ENCODE measurements around the gene TJAP1. TPM values are rescaled to one million over a fixed set of nuclear protein-coding genes. Genes with fewer than 3 reads are reported as not detected.
"Not testable (repeated sequence)": the region's sequence is repeated elsewhere in the genome, so short reads cannot be mapped to it uniquely, and the experiment has no call there.

TJAP1 gene
- polyA plus RNA-seq, 3 donors, result 16.4 to 23.7 (median 17.2) TPM

DNA sequence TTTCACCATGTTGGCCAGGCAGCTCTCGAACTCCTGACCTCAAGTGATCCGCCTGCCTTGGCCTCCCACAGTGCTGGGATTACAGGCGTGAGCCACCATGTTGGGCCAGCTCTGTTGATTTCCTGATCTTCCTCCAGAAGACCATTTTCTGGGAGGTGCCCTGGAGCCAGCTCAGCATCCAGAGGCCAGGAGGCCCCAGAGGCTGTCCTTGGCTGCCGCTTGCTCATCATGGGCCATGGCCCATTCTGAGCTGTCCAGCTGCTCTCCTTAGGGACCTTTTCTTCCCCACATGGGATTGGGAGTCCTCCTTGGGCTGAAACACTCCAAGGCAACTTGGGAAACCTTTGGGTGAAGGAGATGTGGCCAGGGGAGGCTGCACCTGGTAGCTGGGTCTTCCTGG, 17.4 kb downstream of the TJAP1 start:
- no peak overlapping the region for H3K27ac ChIP-seq (ENCODE audit: low read depth, low read length)
- 90 to 95% (median 93%) methylated on average over 4 of the region's 4 CpGs for WGBS, 3 donors

DNA sequence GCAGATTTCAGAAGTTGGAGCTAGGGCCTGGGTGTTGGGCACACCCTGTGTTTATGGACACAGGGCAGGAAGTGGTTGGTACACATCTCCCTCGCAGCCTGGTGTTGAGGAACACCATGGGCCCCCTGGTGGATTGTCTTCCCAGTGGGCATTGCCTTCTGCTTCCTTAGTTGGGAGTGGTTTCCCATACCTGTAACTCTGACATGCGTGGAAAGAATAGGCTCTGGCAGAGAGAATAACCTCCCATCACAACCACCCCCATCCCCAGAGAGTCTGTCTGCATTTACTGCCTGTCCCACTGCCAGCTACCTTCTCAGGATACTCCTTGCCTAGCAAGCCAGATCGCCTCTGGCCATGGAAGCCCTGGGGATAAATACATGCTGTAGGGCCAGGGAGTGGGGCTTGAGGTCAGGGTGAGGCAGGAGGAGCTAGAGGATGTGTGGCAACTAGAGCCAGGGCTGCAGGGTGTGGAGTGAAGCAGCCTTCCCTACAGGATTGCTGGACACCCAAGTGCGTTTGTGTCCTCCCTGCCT, 18.1 kb downstream of the TJAP1 start:
- WGBS, 3 donors, result 61 to 85% (median 66%) methylated on average over 4 of the region's 4 CpGs
- H3K27ac ChIP-seq (ENCODE audit: low read depth, low read length), result no peak overlapping the region

DNA sequence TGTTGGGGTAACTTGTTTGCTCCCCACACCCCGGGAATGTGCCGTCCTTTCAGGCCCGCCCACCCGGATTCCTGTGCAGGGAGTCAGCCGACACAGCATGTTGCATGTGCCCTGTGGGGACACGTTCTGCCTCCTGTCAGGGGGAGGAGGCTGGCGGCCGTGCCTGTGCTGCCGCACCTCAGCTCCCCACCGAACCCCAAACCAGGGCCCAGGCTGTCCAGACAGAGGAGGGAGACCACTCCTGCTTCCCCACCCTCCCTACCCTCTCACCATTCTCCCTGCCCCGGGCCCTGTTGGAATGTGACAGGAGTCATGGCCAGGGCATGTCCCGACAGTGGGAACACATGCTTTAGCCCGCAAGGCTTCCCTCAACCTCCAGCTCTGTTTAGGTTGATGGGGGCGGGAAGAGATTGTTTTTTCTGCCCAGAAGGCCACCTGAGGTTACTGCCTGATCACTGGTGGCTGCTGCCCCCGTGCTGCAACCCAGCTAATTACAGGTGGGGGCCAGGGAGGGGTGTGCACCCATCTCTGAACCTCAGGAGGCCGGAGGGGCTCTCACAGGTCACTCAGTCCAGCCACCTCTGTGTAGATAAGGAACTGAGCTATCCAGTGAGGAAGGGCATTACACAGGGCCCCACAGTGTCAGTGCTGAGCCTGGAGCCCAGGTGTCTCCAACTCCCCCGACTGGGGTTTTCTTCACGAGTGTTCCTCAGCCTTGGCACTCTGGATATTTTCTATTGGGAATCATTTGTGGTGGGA, 19.2 kb downstream of the TJAP1 start:
- WGBS, 3 donors, result 59 to 68% (median 64%) methylated on average over 14 to 18 of the region's 18 CpGs
- no peak overlapping the region for H3K27ac ChIP-seq (ENCODE audit: low read depth, low read length)

DNA sequence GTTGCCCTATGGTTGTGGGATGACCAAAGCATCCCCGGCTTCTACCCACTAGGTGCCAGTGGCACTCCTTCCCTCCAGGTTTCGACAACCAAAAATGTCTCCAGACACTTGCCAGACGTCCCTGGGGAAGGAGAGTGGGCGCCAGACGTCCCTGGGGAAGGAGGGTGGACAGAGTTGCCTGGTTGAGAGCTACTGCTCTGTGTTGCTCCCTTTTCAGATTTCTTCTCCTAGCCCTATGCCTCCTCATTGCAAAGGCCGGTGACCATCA, 19.7 kb downstream of the TJAP1 start:
- WGBS, 3 donors, result 84 to 94% (median 84%) methylated on average over 6 of the region's 6 CpGs
- H3K27ac ChIP-seq (ENCODE audit: low read depth, low read length), result no peak overlapping the region

DNA sequence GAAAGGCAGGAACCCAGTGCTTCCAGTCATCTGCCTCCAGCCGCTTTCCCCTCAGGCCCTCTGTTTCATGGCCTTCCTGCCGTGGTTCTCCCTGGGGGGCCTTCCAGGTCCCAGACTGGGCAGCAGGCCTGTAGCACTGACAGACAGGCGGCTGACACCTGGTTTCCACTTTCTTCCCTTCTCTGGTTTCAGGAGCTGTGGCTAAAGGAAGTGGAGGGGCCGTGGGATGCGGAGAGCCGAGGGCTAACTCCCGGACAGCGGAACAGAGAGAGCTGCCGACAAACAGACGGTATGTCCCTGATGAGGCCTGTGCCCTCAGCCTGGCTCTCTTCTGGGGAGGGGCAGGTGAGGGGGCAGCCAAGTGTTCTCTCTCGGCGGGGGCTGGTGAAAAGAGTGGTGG, 20.3 kb downstream of the TJAP1 start:
- H3K27ac ChIP-seq (ENCODE audit: low read depth, low read length), result no peak overlapping the region
- WGBS, 3 donors, result 88 to 93% (median 92%) methylated on average over 12 of the region's 12 CpGs

DNA sequence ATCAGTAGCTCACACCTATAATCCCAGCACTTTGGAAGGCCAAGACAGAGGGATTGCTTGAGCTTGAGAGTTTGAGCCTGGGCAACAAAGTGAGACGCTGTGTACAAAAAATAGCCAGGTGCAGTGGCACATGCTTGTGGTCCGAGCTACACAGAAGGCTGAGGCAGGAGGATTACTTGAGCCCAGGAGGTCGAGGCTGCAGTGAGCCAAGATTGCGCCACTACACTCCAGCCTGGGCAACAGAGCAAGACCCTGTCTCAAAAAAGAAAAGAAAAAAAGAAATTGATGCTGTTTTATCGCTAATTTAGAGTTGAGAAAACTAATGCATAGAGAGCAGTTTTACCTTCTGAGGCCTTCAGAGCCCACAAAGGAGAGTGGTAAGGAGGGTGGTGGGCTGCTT, 20.9 kb downstream of the TJAP1 start:
- not testable (repeated sequence) for H3K27ac ChIP-seq (ENCODE audit: low read depth, low read length)
- WGBS, 3 donors, result 94 to 95% (median 94%) methylated on average over 5 of the region's 5 CpGs

DNA sequence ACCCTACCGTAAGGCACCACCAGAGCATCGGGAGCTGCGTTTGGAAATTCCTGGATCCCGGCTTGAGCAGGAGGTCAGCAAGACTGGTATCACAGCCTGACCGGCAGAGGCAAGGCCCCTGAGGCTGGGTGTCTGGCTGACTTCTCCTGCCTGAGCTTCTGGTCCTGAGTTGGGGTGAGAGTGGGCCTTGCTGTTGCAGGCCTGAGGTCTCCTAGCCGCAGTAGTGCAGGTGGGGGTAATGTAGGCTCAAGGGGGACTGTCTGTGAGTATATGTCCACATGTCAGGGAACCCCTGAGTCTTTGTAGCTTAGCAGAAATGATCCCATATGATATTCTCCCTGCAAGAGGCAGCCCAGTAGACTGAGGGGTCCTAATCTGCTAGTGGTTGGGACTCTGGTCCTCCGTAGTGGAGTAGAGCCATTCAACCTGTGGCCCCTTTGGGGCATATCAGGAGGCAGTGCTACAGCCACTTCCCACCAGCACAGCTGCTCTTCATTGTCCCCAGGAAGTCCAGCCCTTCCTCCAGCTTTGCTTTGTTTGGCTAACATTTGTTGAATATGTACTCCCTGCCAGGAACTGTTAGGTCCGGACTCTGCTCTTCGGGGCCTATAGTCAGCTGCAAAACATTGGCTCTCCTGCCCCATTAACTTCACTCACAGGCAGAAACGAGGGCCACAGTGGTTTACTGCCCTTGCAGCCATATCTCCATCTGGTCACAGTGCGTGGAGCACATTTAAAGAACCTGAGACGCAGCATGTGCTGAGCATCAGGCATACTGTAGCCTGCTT, 21.9 kb downstream of the TJAP1 start:
- no peak overlapping the region for H3K27ac ChIP-seq (ENCODE audit: low read depth, low read length)
- 76 to 91% (median 83%) methylated on average over 12 of the region's 12 CpGs for WGBS, 3 donors

DNA sequence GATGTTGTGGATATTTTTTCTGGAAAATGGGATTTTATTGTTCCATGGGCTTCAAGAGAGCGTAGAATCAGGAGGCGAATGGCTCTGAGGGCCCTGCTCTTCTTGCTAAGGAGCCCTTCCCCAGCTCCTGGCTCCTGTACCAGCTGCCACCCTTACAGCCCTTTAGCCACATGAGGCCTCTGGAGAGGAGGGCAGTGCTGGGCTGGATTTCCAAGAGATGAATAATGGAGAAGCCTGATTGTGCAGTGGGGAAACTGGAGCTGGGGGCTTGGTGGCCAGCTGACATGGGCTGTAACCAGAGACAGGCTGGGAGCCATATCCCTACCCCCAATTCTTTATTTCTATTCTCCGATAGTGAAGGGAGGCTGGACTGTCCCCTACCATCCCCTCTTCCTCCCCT, 23.6 kb downstream of the TJAP1 start:
- H3K27ac ChIP-seq (ENCODE audit: low read depth, low read length), result no peak overlapping the region
- 92 to 98% (median 93%) methylated on average over 3 of the region's 3 CpGs for WGBS, 3 donors

DNA sequence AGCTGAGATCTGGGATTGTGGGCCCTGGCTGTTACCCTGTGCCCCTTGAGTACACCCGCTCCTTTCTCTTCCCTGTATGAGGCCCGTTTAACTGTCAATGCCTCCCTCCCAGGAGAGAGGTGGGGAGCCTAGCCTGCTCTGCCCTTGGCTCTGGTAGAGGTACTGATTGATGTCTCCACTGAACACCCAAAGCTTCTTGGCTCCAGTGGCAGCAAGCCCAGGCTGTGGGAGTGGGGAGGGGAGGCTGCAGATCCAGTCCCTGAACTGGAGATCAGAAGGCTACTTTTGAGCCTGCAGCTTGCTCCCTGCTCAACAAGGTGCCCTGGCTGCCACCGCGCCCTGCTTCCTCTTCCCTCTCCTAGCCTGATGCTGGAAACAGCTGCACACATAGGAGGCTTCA, 25.3 kb downstream of the TJAP1 start:
- 75 to 95% (median 80%) methylated on average over 4 of the region's 4 CpGs for WGBS, 3 donors

DNA sequence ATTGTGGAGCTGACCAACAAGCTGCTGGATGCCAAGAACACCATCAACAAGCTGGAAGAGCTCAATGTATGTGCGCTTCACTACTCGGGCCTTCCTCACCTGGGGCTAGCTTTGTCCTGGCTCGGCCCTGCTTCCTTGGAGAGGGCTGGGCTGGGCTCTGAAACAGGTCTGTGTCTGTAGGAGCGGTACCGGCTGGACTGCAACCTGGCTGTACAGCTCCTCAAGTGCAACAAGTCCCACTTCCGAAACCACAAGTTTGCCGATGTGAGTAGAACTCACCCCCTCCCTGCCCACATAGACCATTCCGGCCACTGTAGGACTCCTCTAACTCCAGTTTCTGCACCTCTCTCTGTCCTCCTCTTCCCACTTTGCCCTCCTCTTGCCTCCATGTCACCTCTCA, 26.1 kb downstream of the TJAP1 start:
- 90 to 92% (median 91%) methylated on average over 8 of the region's 8 CpGs for WGBS, 3 donors
- no peak overlapping the region for H3K27ac ChIP-seq (ENCODE audit: low read depth, low read length)

More for the DNA sequence above, 25.3 kb downstream of the TJAP1 start:
- H3K27ac ChIP-seq (ENCODE audit: low read depth, low read length), result no peak overlapping the region

DNA sequence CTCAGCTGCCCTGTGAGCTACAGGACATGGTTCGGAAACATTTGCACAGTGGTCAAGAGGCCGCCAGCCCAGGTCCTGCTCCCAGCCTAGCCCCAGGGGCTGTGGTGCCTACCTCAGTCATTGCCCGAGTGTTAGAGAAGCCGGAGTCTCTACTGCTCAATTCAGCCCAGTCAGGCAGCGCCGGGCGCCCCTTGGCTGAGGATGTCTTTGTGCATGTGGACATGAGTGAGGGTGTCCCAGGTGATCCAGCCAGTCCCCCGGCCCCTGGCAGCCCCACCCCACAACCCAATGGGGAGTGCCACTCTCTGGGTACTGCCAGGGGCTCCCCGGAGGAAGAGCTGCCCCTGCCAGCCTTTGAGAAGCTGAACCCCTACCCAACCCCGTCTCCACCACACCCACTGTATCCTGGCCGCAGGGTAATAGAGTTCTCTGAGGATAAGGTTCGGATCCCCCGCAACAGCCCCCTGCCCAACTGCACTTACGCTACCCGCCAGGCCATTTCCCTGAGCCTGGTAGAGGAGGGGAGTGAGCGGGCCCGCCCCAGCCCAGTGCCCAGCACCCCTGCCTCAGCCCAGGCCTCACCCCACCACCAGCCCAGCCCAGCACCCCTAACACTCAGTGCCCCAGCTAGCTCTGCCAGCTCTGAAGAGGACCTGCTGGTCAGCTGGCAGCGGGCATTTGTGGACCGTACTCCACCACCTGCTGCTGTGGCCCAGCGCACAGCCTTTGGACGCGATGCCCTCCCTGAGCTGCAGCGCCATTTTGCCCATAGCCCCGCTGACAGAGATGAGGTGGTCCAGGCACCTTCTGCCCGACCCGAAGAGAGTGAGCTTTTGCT, 27.6 kb downstream of the TJAP1 start:
- 93 to 94% (median 94%) methylated on average over 23 to 26 of the region's 26 CpGs for WGBS, 3 donors
- H3K27ac ChIP-seq (ENCODE audit: low read depth, low read length), result no peak overlapping the region

DNA sequence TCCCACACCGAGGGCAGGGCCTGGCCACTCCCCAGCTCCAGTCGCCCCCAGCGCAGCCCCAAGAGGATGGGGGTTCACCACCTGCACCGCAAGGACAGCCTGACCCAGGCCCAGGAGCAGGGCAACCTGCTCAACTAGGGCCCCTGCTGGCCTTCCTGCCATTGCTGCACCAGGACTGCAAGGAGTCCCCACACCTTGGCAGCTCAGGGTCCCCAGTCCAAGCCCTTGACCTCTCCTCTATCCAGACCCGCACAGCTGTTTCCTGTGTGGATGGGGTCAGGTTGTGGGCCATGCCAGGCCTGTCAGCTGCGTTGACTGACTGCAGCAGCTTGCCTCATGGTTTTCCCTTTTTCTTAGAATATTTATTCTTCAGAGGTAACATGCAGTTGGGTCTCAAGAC, 28.3 kb downstream of the TJAP1 start:
- 63 to 79% (median 75%) methylated on average over 6 of the region's 6 CpGs for WGBS, 3 donors
- no peak overlapping the region for H3K27ac ChIP-seq (ENCODE audit: low read depth, low read length)

DNA sequence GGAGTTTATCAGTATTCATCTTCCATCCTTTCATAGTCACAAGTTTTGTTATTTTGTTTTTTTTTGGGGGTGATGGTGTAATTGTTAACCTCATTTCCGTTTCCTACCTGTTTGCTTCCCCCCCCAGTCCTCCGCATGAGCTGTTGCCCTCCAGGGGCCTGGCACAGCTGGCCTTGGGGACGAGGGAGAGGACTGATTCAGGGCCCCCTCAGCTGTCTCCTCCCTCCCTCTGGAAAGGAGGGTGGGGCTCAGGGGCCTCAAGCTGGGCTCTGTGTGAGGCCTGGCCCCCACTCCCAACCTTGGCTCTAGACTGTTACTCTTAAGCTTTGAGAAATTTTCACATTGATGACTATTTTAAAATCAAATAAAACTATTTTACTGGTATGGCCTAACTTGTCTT, 28.8 kb downstream of the TJAP1 start:
- no peak overlapping the region for H3K27ac ChIP-seq (ENCODE audit: low read depth, low read length)
- WGBS, 3 donors, result 75 to 91% (median 78%) methylated on average over 3 of the region's 3 CpGs

DNA sequence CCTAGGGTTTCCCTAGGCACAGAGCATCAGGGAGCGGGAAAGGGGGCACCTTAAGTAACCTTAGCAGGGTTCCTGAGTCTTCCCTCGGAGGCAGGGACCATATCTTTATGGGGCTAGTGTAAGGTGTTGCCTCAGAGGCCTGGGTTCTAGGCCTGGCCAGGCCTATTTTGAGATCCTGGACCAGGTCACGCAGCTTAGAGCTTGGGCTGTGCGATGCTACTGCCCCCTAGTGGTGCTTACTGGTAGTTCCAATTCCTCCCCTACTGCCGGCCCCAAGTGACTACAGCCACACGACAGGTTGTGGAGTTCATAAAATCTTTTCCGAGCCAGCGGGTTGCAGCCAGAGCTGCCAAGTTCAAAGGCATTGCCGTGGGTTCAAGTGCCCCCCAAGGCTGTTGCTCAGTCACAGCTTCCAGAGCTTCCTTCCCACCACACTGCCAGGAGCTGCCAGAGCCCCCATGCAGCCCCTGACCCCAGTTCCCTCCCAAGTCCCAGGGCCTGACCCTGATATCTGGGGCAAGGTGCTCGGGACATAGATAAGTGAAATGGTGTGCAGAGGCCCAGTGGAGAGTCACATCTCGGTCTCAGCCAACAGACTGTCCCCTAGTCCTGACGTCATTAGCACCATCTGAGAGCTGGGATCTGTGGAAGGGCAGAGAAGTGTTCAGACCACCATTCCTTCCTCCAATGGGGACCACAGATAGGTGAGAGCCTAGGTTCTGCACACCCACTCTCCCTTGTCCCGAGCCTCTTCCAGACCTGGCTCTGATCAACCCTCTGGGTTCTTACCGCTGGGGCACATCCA, 29.5 kb downstream of the TJAP1 start:
- no peak overlapping the region for H3K27ac ChIP-seq (ENCODE audit: low read depth, low read length)
- WGBS, 3 donors, result 26 to 28% (median 27%) methylated on average over 14 of the region's 14 CpGs

DNA sequence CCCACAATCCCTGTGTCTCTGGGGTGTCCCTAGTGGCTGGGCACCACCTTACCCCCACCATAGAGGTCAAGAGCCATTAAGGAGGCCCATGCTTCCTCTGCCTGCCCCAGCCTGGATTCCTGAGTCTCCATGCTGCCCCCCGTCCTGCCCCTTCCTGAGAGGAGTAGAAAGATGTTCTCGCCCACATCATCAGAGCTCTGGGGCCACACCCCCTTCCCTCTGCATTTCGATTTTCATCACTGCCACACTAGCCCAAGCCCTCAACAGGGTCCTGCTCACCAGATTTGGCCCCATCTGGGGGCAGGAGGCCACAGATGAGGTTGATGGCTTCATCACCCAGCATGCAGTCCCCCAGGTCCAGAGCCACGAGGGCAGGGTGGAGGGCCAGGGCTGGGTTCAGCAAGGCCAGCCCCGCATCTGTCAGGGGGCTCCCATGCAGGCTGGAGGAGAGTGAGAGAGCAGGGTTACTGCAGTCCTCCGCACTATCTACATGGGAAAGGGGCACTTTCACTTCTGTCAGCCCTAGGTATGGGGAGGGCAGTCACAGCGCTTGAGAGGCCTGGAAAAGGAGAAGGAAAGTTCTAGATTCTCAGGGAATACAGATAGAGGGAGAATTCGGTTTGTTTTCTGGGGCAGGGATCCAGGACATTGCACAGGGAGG, 31.2 kb downstream of the TJAP1 start:
- WGBS, 3 donors, result 70 to 82% (median 75%) methylated on average over 8 of the region's 8 CpGs
- H3K27ac ChIP-seq (ENCODE audit: low read depth, low read length), result no peak overlapping the region

DNA sequence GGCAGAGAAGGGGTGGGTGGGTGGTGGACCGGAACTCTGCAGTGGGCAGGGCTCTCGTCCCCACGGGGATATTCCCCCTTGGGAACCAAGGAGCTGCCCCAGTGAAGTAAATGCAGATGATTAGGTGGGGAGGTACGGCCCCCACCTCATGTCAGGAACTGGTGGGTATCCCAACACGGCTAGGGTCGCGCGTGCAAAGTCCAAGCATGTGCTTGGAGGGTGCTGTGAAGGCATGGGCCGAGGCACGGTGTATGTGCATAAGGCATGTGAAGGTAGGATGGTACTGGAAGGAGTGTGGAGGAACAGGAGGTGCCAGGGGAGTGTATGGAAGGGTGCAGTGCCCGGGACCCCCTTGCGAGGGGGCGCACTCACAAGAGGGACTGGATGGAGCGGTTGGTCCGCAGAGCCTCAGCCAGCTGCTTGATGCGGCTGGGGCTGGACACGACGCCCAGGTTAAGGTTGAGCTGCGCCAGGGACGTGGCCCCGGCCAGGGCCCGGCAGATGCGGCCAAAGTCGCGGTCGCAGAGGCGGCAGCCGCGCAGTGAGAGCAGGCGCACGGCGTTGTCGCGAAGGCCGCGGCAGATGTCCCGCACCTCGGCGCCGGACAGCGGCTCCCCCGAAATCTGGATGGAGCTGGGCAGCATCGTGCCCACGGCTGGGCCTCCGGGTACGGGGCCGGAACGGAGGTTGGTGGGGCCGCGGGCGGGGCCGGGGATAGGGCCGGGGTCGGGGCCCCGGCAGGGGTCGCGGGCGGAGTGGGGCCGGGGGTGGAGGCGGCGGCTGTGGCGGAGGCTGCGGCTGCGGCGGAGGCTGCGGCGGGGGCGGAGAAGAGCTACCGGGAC, 32.0 kb downstream of the TJAP1 start:
- 8 to 15% (median 8%) methylated on average over 52 to 68 of the region's 69 CpGs for WGBS, 3 donors
- no peak overlapping the region for H3K27ac ChIP-seq (ENCODE audit: low read depth, low read length)
